ENCODE measurements around the gene SNAPC2. TPM values are rescaled to one million over a fixed set of nuclear protein-coding genes. Genes with fewer than 3 reads are reported as not detected.
"Not testable (repeated sequence)": the region's sequence is repeated elsewhere in the genome, so short reads cannot be mapped to it uniquely, and the experiment has no call there.

Gene SNAPC2
- total RNA-seq, 1 donor from 2014 or later = 12.3 TPM

GRCh38 chr19:7917267-7918061 lies 2.7 kb upstream of the SNAPC2 start:
- intact Hi-C loops (cut with DNase I) = no loop called here
- no peak for DNase-seq (ENCODE audit: low spot score)

GRCh38 chr19:7918062-7918614 lies 2.0 kb upstream of the SNAPC2 start:
- DNase-seq (ENCODE audit: low spot score); intact Hi-C loops (cut with DNase I): not testable (repeated sequence)

- intact Hi-C loops (cut with DNase I) = no loop called here
- DNase-seq (ENCODE audit: low spot score) = no peak
Measured at GRCh38 chr19:7918615-7919421, 1.3 kb upstream of the SNAPC2 start.

- DNase-seq (ENCODE audit: low spot score) = peak; percentile 100
- intact Hi-C loops (cut with DNase I) = loop anchor here (2.0 to 5.0 kb wide), 2 partner anchors 16 to 68 kb away; no protein-coding TSS in a partner anchor
Measured at GRCh38 chr19:7920519-7921301, 572 bp downstream of the SNAPC2 start.

- intact Hi-C loops (cut with DNase I) = loop anchor here (2.0 to 5.0 kb wide), 2 partner anchors 17 to 69 kb away; no protein-coding TSS in a partner anchor
- DNase-seq (ENCODE audit: low spot score) = no peak
Measured at GRCh38 chr19:7921302-7921966, 1.3 kb downstream of the SNAPC2 start.

GRCh38 chr19:7921967-7922835 lies 2.1 kb downstream of the SNAPC2 start:
- no peak for DNase-seq (ENCODE audit: low spot score)
- intact Hi-C loops (cut with DNase I) = loop anchor here (2.0 to 5.0 kb wide), 2 partner anchors 17 to 70 kb away; no protein-coding TSS in a partner anchor

- intact Hi-C loops (cut with DNase I) = loop anchor here (5.0 kb wide), 1 partner anchor 71 kb away; no protein-coding TSS in a partner anchor
Measured at GRCh38 chr19:7922836-7923195, 2.7 kb downstream of the SNAPC2 start.

GRCh38 chr19:7923295-7924191 lies 3.4 kb downstream of the SNAPC2 start:
- intact Hi-C loops (cut with DNase I) = loop anchor here (5.0 kb wide), 1 partner anchor 71 kb away; no protein-coding TSS in a partner anchor
- DNase-seq (ENCODE audit: low spot score) = no peak

More at GRCh38 chr19:7922836-7923195, 2.7 kb downstream of the SNAPC2 start:
- DNase-seq (ENCODE audit: low spot score) = no peak

GRCh38 chr19:7924241-7924640 lies 4.1 kb downstream of the SNAPC2 start:
- intact Hi-C loops (cut with DNase I) = loop anchor here (5.0 kb wide), 1 partner anchor 72 kb away; no protein-coding TSS in a partner anchor
- no peak for DNase-seq (ENCODE audit: low spot score)

GRCh38 chr19:7924651-7925170 lies 4.6 kb downstream of the SNAPC2 start:
- intact Hi-C loops (cut with DNase I) = loop anchor here (5.0 kb wide), 1 partner anchor 72 kb away; no protein-coding TSS in a partner anchor
- no peak for DNase-seq (ENCODE audit: low spot score)

GRCh38 chr19:7925171-7925851 lies 5.2 kb downstream of the SNAPC2 start:
- DNase-seq (ENCODE audit: low spot score) = no peak
- intact Hi-C loops (cut with DNase I) = no loop called here

GRCh38 chr19:7926021-7926726 lies 6.0 kb downstream of the SNAPC2 start, which contains the start of gene CTXN1:
Gene CTXN1 (minus strand): TSS chr19:7926135. CDS start chr19:7925538, 597 bp downstream.
- peak; percentile 85 for DNase-seq (ENCODE audit: low spot score)

GRCh38 chr19:7926727-7927604 lies 6.8 kb downstream of the SNAPC2 start:
- no peak for DNase-seq (ENCODE audit: low spot score)
- intact Hi-C loops (cut with DNase I) = no loop called here

More at GRCh38 chr19:7926021-7926726, 6.0 kb downstream of the SNAPC2 start, which contains the start of gene CTXN1:
- intact Hi-C loops (cut with DNase I) = no loop called here

Measured in cardiac septum (tissue), 1 donor.